Adrenal gland (tissue), 12 donors: ENCODE results near the gene LTO1. TPM values are rescaled to one million over a fixed set of nuclear protein-coding genes. Genes with fewer than 3 reads are reported as not detected.

Source experiments
- DNase-seq, 7 donors: peaks; one replicate each; pipeline ENCODE4 v3.0.0-alpha.2; 2019 to 2020
- H3K27ac ChIP-seq, 5 donors: fragments of 200-600 bp; sonication (generic) in 4 of 5; 1 replicate in 3 of 5; 2 replicates in 2 of 5; pipeline versions ENCODE4 v1.5.1 to v1.8.0; 2016 to 2020; ENCODE audit warnings: mild to moderate bottlenecking in 1 of 5
- H3K27me3 ChIP-seq: fragments of 200-600 bp; 2 replicates; pipeline ENCODE4 v1.8.0; 2021
- H3K36me3 ChIP-seq, 2 donors: fragments of 200-600 bp; replicated peaks in 1 of 2; 1 replicate in 1 of 2; 2 replicates in 1 of 2; pipeline versions ENCODE4 v1.5.1 to v1.8.0; 2018 to 2022
- H3K4me1 ChIP-seq, 2 donors: fragments of 200-600 bp; replicated peaks in 1 of 2; 1 replicate in 1 of 2; 2 replicates in 1 of 2; pipeline versions ENCODE4 v1.5.1 to v1.8.0; 2018 to 2021
- H3K4me3 ChIP-seq, 4 donors: fragments of 200-600 bp; sonication (generic) in 3 of 4; one replicate each; pipeline ENCODE4 v1.5.1; 2016 to 2018
- H3K9me3 ChIP-seq, 3 donors: fragments of 200-600 bp; sonication (generic) in 1 of 3; replicated peaks in 1 of 3; 1 replicate in 2 of 3; 2 replicates in 1 of 3; pipeline versions ENCODE4 v1.5.1 to v1.8.0; 2016 to 2021
- POLR2A ChIP-seq, 2 donors: fragments of 450-650 bp; IDR thresholded peaks; one replicate each; pipeline ENCODE4 v1.6.1; 2017; ENCODE audit warnings: antibody characterized with exemption in 2 of 2, mild to moderate bottlenecking in 2 of 2, moderate library complexity in 1 of 2
- WGBS, 4 donors: extraction: QIAGEN DNeasy Blood & Tissue Kit in 2 of 4; methylation state at CpG; one replicate each; pipeline versions ENCODE4 v1.1.5 to v1.1.7; 2013 to 2017; 5-methylcytosine and 5-hydroxymethylcytosine counted together
- intact Hi-C, 2 donors: fragments of 100-400 bp; cut with DNase I; formaldehyde crosslinking; loops; one replicate each; pipeline versions ENCODE4 v1.14.1 to v1.15.0; 2022 to 2023
- polyA plus RNA-seq, 3 donors: library from polyadenylated mRNA; stranded (reverse); fragments of 200-250 nt in 2 of 3; fragments of 350-450 nt in 1 of 3; fragmentation: Illumina TruSeq in 1 of 3; extraction: RNeasy Lipid Tissue Mini Kit (QIAGEN cat#74804) in 1 of 3; gene quantifications; one replicate each; pipeline ENCODE4 v1.2.3, GENCODE V29; 2013 to 2014
- total RNA-seq, 9 donors: library from RNA; depleted of rRNA in 4 of 9; stranded (reverse); fragments of >200 nt in 4 of 9; fragments of 120-200 nt in 1 of 9; fragmentation: NEBNext Ultra II Directional in 1 of 9; extraction: Animal tissue kit (Norgen Biotek cat#: 25700) in 1 of 9; gene quantifications; one replicate each; pipeline versions ENCODE4 v1.1.0 to v1.2.4, GENCODE V29; 2013 to 2023
- TF ChIP-seq, protein P1 (sequence below), 6 experiments: fragments of 450-650 bp in 4 of 6; fragments of 200-600 bp in 2 of 6; sonication (generic) in 1 of 6; IDR thresholded peaks; 1 replicate in 5 of 6; 2 replicates in 1 of 6; pipeline versions ENCODE4 v1.5.1 to v1.8.0; 2016 to 2021; ENCODE audit warnings: antibody characterized with exemption in 6 of 6, mild to moderate bottlenecking in 2 of 6, moderate library complexity in 1 of 6
- donor health status: healthy with polysubstance abuse.
- donor health status: Bipolar disorder and iron deficiency.
- donor health status: DM: yes; HTN: yes; CAD: no.
- donor health status: DM: no; HTN: no; CAD: no.
- donor health status: DM: no; HTN: no; CAD: no.
- donor health status: DM: yes; HTN: yes; CAD: no.

The LTO1 gene
- total and polyA plus RNA-seq, 12 donors = 10.9 to 52.5 (median 23.6) TPM

DNA sequence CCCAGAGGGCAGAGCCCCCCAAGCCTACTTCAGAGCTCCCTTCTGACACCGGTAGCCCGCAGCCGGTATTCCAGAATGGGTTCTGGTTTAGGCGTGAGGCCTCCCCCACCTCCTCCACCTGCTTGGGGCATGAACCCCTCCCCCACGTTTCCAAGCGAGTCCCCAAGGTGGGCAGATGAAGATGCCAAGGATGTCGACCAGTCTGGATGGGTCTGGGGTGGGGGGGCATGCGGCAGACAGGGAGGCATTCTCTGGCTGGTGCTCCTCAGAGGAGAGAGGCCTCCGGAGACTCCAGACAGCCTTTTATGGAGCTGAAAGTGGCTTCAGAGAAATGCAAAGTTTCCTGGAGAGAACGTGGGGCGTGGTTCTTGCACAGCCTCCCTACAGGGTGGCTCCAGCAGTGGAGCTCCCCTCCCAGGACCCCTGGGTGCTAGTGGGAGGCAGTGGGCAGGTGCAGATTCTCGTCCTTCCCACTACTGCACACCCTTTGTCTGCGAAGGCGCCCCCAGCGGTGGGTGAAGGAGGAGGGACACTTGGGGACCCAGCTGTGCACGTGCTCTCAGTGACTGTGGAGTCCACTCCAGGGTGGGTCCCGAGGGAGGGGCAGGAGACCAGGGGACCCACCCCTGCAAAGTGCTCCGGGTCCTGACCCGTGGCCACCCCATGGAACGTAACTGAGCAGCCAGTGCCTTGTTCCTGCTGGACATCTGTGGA is 30.0 kb downstream of the LTO1 start:
- no peak overlapping the region for H3K4me3 ChIP-seq
- peak overlapping the region in 1 of 5 donors; percentile 58 for H3K27ac ChIP-seq
- intact Hi-C loops = loop anchor here (2.0 to 5.0 kb wide), 4 partner anchors 348 to 723 kb away; partner anchors contain the start of gene MYEOV (in 1 of the 2)
- no peaks in the 10 kb centered on the region for H3K27me3 ChIP-seq
- 80 to 89% (median 83%) methylated on average over 7 to 20 of the region's 20 CpGs for WGBS, 4 donors
- H3K4me1 ChIP-seq = peaks cover 16 to 28% of the 10 kb centered on the region in 2 donors
- TF ChIP-seq, protein P1, sequence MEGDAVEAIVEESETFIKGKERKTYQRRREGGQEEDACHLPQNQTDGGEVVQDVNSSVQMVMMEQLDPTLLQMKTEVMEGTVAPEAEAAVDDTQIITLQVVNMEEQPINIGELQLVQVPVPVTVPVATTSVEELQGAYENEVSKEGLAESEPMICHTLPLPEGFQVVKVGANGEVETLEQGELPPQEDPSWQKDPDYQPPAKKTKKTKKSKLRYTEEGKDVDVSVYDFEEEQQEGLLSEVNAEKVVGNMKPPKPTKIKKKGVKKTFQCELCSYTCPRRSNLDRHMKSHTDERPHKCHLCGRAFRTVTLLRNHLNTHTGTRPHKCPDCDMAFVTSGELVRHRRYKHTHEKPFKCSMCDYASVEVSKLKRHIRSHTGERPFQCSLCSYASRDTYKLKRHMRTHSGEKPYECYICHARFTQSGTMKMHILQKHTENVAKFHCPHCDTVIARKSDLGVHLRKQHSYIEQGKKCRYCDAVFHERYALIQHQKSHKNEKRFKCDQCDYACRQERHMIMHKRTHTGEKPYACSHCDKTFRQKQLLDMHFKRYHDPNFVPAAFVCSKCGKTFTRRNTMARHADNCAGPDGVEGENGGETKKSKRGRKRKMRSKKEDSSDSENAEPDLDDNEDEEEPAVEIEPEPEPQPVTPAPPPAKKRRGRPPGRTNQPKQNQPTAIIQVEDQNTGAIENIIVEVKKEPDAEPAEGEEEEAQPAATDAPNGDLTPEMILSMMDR (IDR thresholded peaks at IDR 0.05) = no peak
- TF ChIP-seq POLR2A (IDR thresholded peaks at IDR 0.05) = no peak
- H3K9me3 ChIP-seq = no peaks in the 10 kb centered on the region
- peak in 1 of 7 donors; percentile 56 for DNase-seq
- peaks cover 0 to 34% of the 10 kb centered on the region in 2 donors for H3K36me3 ChIP-seq

DNA sequence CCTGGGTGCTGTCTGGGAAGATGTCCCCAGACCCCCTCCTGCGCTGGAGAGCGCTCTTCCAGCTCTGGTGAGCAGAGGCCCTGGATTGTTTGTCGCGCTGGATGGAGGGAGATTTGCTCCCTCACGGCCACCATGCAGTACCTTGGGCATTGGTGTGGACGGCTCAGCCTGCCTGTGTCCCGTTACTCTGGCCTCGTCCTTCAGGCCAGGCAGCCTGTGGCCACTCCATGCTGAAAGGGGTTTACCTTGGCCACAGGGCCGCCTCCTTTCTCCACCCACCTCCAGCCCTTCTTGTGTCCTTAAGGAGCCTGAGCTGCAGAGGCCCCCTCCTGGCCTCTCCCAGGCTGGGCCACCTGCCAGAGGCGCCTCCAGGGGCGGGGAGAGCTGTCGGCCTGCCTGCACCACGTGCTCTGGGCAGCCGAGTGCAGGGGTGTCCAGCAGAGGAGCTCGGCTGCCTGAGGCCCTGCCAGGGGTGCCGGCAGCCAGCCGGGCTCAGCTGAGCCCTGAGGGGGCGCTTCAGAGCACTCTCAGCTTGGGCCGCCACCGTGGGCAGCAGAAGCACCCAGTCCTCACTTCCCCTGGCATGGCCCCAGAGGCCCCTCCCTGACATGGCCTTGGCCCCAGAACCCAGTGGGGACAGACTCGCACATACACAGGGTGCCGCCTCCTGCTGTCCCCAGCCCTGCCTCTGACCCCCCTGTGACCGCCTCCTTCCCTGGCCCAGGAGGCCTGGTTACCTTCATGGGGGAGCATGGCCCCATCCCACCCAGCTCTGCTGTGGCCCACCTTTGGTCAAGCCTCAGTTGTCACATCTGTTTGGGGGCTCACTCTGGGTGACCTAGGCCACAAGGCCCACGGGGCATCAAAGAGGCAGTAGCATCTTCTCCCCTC is 30.8 kb downstream of the LTO1 start:
- Histone ChIP-seq H3K4me1 (peaks cover 24 to 36% of the 10 kb centered on the region in 2 donors), H3K4me3 (no peak overlapping the region), H3K9me3 (no peaks in the 10 kb centered on the region), H3K27ac (peak overlapping the region in 2 of 5 donors; percentile 58 to 88), H3K27me3 (no peaks in the 10 kb centered on the region), H3K36me3 (peaks cover 0 to 27% of the 10 kb centered on the region in 2 donors)
- TF ChIP-seq POLR2A (IDR thresholded peaks at IDR 0.05) = peak; percentile 10 to 13
- TF ChIP-seq, protein P1 (IDR thresholded peaks at IDR 0.05) = peak; percentile 20 to 73 (median 44)
- peak; percentile 83 to 93 (median 90) for DNase-seq
- intact Hi-C loops = loop anchor here (2.0 to 5.0 kb wide), 4 partner anchors 347 to 722 kb away; partner anchors contain the start of gene MYEOV (in 1 of the 2)
- WGBS, 4 donors = 23 to 43% (median 35%) methylated on average over 10 to 24 of the region's 24 CpGs

DNA sequence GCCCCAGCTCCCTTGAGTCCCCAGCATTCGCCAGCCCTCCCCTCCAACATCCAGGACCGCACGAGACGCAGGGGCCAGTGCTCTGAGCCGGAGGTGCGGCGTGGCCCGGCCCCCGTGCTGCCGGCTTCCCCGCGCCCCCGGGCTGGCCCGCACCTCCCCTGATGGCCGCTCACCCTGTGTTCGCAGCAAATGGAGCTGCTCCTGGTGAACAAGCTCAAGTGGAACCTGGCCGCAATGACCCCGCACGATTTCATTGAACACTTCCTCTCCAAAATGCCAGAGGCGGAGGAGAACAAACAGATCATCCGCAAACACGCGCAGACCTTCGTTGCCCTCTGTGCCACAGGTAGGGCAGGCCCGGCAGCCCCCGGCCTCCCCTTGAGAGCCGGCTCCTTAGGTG is 31.5 kb downstream of the LTO1 start:
- Histone ChIP-seq H3K27me3 (no peaks in the 10 kb centered on the region), H3K4me3 (peak overlapping the region in 1 of 4 donors; percentile 72), H3K4me1 (peaks cover 27 to 41% of the 10 kb centered on the region in 2 donors), H3K36me3 (peaks cover 0 to 21% of the 10 kb centered on the region in 2 donors), H3K9me3 (no peaks in the 10 kb centered on the region), H3K27ac (peak overlapping the region in 2 of 5 donors; percentile 33 to 88)
- 5 to 43% (median 39%) methylated on average over 4 to 27 of the region's 27 CpGs for WGBS, 4 donors
- DNase-seq = peak in 2 of 7 donors; percentile 38 to 65
- TF ChIP-seq, protein P1 (IDR thresholded peaks at IDR 0.05) = peak in 3 of 6 experiments; percentile 1 to 20 (median 6)
- TF ChIP-seq POLR2A (IDR thresholded peaks at IDR 0.05) = no peak
- intact Hi-C loops = loop anchor here (2.0 to 5.0 kb wide), 4 partner anchors 346 to 721 kb away; partner anchors contain the start of gene MYEOV (in 1 of the 2)
